ENCODE data around the gene CYP39A1.

GRCh38 chr6:46661483-46661882 is 8.9 kb upstream of the CYP39A1 start:
- TF ChIP-seq, protein P1, sequence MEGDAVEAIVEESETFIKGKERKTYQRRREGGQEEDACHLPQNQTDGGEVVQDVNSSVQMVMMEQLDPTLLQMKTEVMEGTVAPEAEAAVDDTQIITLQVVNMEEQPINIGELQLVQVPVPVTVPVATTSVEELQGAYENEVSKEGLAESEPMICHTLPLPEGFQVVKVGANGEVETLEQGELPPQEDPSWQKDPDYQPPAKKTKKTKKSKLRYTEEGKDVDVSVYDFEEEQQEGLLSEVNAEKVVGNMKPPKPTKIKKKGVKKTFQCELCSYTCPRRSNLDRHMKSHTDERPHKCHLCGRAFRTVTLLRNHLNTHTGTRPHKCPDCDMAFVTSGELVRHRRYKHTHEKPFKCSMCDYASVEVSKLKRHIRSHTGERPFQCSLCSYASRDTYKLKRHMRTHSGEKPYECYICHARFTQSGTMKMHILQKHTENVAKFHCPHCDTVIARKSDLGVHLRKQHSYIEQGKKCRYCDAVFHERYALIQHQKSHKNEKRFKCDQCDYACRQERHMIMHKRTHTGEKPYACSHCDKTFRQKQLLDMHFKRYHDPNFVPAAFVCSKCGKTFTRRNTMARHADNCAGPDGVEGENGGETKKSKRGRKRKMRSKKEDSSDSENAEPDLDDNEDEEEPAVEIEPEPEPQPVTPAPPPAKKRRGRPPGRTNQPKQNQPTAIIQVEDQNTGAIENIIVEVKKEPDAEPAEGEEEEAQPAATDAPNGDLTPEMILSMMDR (IDR thresholded peaks at IDR 0.05; ENCODE audit: poor library complexity): no peak
- TF ChIP-seq EZH2 (IDR thresholded peaks at IDR 0.05; ENCODE audit: borderline replicate concordance): no peak

Measured in hepatocyte (in vitro differentiated cells).